ENCODE results near the gene SPATA32.

Gene SPATA32

GRCh38 chr17:45233423-45233924 lies 28.4 kb downstream of the SPATA32 start:
- Histone ChIP-seq H3K4me1 (ENCODE audit: insufficient read depth, low read length) (peaks cover 21% of the 10 kb centered on the region), H4K20me1 (ENCODE audit: insufficient read depth, low read length) (peaks cover 73% of the 10 kb centered on the region), H3K79me2 (ENCODE audit: insufficient read depth, low read length) (peaks cover 77% of the 10 kb centered on the region), H3K9ac (ENCODE audit: low read depth, low read length) (no peak overlapping the region), H3K27me3 (ENCODE audit: insufficient read depth, low read length, poor library complexity) (no peaks in the 10 kb centered on the region), H3K4me3 (ENCODE audit: low read depth in 1 of 2, low read length in 2 of 2) (no peak overlapping the region), H3K27ac (ENCODE audit: low read length) (peak overlapping the region; percentile 49), H3K4me2 (ENCODE audit: insufficient read depth, low read length) (no peak overlapping the region), H2AFZ (ENCODE audit: low read depth, low read length) (no peak overlapping the region), H3K36me3 (ENCODE audit: insufficient read depth, low read length) (peaks cover 79% of the 10 kb centered on the region), H3K9me3 (ENCODE audit: insufficient read depth, low read length, severe bottlenecking) (no peaks in the 10 kb centered on the region)
- ATAC-seq (ENCODE audit: insufficient read depth, low read depth): no peak
- no peak for DNase-seq
- TF ChIP-seq EZH2 (IDR thresholded peaks at IDR 0.05; ENCODE audit: borderline replicate concordance, low read depth, low read length, severe bottlenecking) (no peak), CTCF (IDR thresholded peaks at IDR 0.05; ENCODE audit: borderline replicate concordance, extremely low read depth, low read length, poor library complexity, severe bottlenecking) (no peak)

GRCh38 chr17:45232514-45233422 lies 29.1 kb downstream of the SPATA32 start:
- Histone ChIP-seq H3K27me3 (ENCODE audit: insufficient read depth, low read length, poor library complexity) (no peaks in the 10 kb centered on the region), H3K79me2 (ENCODE audit: insufficient read depth, low read length) (peaks cover 79% of the 10 kb centered on the region), H3K4me3 (ENCODE audit: low read depth in 1 of 2, low read length in 2 of 2) (no peak overlapping the region), H3K27ac (ENCODE audit: low read length) (peak overlapping the region; percentile 49), H3K9me3 (ENCODE audit: insufficient read depth, low read length, severe bottlenecking) (no peaks in the 10 kb centered on the region), H3K36me3 (ENCODE audit: insufficient read depth, low read length) (peaks cover 72% of the 10 kb centered on the region), H2AFZ (ENCODE audit: low read depth, low read length) (no peak overlapping the region), H3K4me2 (ENCODE audit: insufficient read depth, low read length) (no peak overlapping the region), H3K4me1 (ENCODE audit: insufficient read depth, low read length) (peaks cover 28% of the 10 kb centered on the region), H4K20me1 (ENCODE audit: insufficient read depth, low read length) (peaks cover 74% of the 10 kb centered on the region), H3K9ac (ENCODE audit: low read depth, low read length) (no peak overlapping the region)
- no peak for DNase-seq
- ATAC-seq (ENCODE audit: insufficient read depth, low read depth): no peak
- TF ChIP-seq CTCF (IDR thresholded peaks at IDR 0.05; ENCODE audit: borderline replicate concordance, extremely low read depth, low read length, poor library complexity, severe bottlenecking): no peak
- TF ChIP-seq EZH2 (IDR thresholded peaks at IDR 0.05; ENCODE audit: borderline replicate concordance, low read depth, low read length, severe bottlenecking): no peak

- Histone ChIP-seq H3K9me3 (ENCODE audit: insufficient read depth, low read length, severe bottlenecking) (no peaks in the 10 kb centered on the region), H3K36me3 (ENCODE audit: insufficient read depth, low read length) (peaks cover 68% of the 10 kb centered on the region), H4K20me1 (ENCODE audit: insufficient read depth, low read length) (peaks cover 72% of the 10 kb centered on the region), H3K4me1 (ENCODE audit: insufficient read depth, low read length) (peaks cover 40% of the 10 kb centered on the region), H3K9ac (ENCODE audit: low read depth, low read length) (no peak overlapping the region), H3K79me2 (ENCODE audit: insufficient read depth, low read length) (peaks cover 91% of the 10 kb centered on the region), H3K27me3 (ENCODE audit: insufficient read depth, low read length, poor library complexity) (no peaks in the 10 kb centered on the region), H3K27ac (ENCODE audit: low read length) (peak overlapping the region; percentile 95; the same call in 1 of the 2 replicates), H2AFZ (ENCODE audit: low read depth, low read length) (no peak overlapping the region), H3K4me2 (ENCODE audit: insufficient read depth, low read length) (no peak overlapping the region), H3K4me3 (ENCODE audit: low read depth in 1 of 2, low read length in 2 of 2) (no peak overlapping the region)
- no peak for DNase-seq
- peak; percentile 44 for TF ChIP-seq CTCF (IDR thresholded peaks at IDR 0.05; ENCODE audit: borderline replicate concordance, extremely low read depth, low read length, poor library complexity, severe bottlenecking)
- no peak for TF ChIP-seq EZH2 (IDR thresholded peaks at IDR 0.05; ENCODE audit: borderline replicate concordance, low read depth, low read length, severe bottlenecking)
- no peak for ATAC-seq (ENCODE audit: insufficient read depth, low read depth)
These were observed 30.3 kb downstream of the SPATA32 start for GRCh38 chr17:45231481-45232116.

Measured in DND-41 (cell line).